PFSK-1 (cell line): ENCODE measurements around the gene VSIG8.

Experiments used
- FOXP2 ChIP-seq: optimal IDR thresholded peaks from 2 replicates; pipeline ENCODE3; 2011; ENCODE audit warnings: borderline replicate concordance, control low read depth, inconsistent platforms; ENCODE audit not compliant: insufficient read depth; ENCODE audit errors: extremely low read length, extremely low read depth
- POLR2AphosphoS5 ChIP-seq: IDR thresholded peaks from 2 replicates; pipeline ENCODE4 v1.6.1; 2012; ENCODE audit warnings: low read depth, mild to moderate bottlenecking, control low read depth, low read length, moderate library complexity
- REST ChIP-seq, 2 experiments: IDR thresholded peaks; 2 replicates each; pipeline versions ENCODE4 v1.6.1 to v1.8.0; 2011 to 2012; ENCODE audit warnings: low read depth in 2 of 2, low read length in 2 of 2, control low read depth in 1 of 2, inconsistent platforms in 1 of 2, mild to moderate bottlenecking in 1 of 2, moderate library complexity in 1 of 2; ENCODE audit not compliant: insufficient read depth in 1 of 2
- SIN3A ChIP-seq: IDR thresholded peaks from 2 replicates; pipeline ENCODE4 v1.6.1; 2012; ENCODE audit warnings: mild to moderate bottlenecking, low read length, moderate library complexity, borderline replicate concordance; ENCODE audit not compliant: insufficient read depth
- TAF1 ChIP-seq: IDR thresholded peaks from 2 replicates; pipeline ENCODE4 v1.6.1; 2012; ENCODE audit warnings: low read length, control low read depth, borderline replicate concordance; ENCODE audit not compliant: insufficient read depth

VSIG8 gene

GRCh38 chr1:159891275-159892157, 29.1 kb upstream of the VSIG8 start:
- TF ChIP-seq SIN3A: no peak
- TF ChIP-seq TAF1: no peak

- no peak for TF ChIP-seq TAF1
Observed at GRCh38 chr1:159890390-159890789, 27.9 kb upstream of the VSIG8 start.

- no peak for TF ChIP-seq SIN3A
- TF ChIP-seq FOXP2: no peak
Observed at GRCh38 chr1:159889821-159890252, 27.4 kb upstream of the VSIG8 start.

- no peak for TF ChIP-seq POLR2AphosphoS5
- TF ChIP-seq SIN3A: no peak
- TF ChIP-seq REST (IDR thresholded peaks at IDR 0.05; ENCODE audit: insufficient read depth in 1 of 2, low read depth in 2 of 2, low read length in 2 of 2): no peak
- no peak for TF ChIP-seq FOXP2
- TF ChIP-seq TAF1: no peak
Observed at GRCh38 chr1:159889202-159889601, 26.7 kb upstream of the VSIG8 start.

- TF ChIP-seq REST (IDR thresholded peaks at IDR 0.05; ENCODE audit: insufficient read depth in 1 of 2, low read depth in 2 of 2, low read length in 2 of 2) (no peak), TAF1 (no peak), POLR2AphosphoS5 (no peak), FOXP2 (no peak), SIN3A (no peak)
Observed at GRCh38 chr1:159884296-159884695, 21.8 kb upstream of the VSIG8 start.

GRCh38 chr1:159883134-159883533, 20.7 kb upstream of the VSIG8 start:
- no peak for TF ChIP-seq POLR2AphosphoS5
- TF ChIP-seq SIN3A: no peak
- no peak for TF ChIP-seq REST (IDR thresholded peaks at IDR 0.05; ENCODE audit: insufficient read depth in 1 of 2, low read depth in 2 of 2, low read length in 2 of 2)

- TF ChIP-seq SIN3A (no peak), POLR2AphosphoS5 (no peak), REST (IDR thresholded peaks at IDR 0.05; ENCODE audit: insufficient read depth in 1 of 2, low read depth in 2 of 2, low read length in 2 of 2) (no peak), TAF1 (no peak), FOXP2 (no peak)
Observed at GRCh38 chr1:159882527-159882862, 20.0 kb upstream of the VSIG8 start.
